ENCODE results near the gene SORL1. TPM values are rescaled to one million over a fixed set of nuclear protein-coding genes. Genes with fewer than 3 reads are reported as not detected.

Gene SORL1
- total RNA-seq, 1 experiment from 2014 or later = 197 TPM

GRCh38 chr11:121595717-121596161, 143.6 kb downstream of the SORL1 start:
- DNase-seq = no peak
- Histone ChIP-seq H3K9me2 (replicated peaks; ENCODE audit: insufficient read depth, low read length) (no peaks in the 10 kb centered on the region), H3K4me1 (ENCODE audit: low read length) (peaks cover 14% of the 10 kb centered on the region), H4K20me1 (ENCODE audit: insufficient read depth, low read depth, low read length) (peaks cover 5% of the 10 kb centered on the region; the same call in 1 of the 2 replicates), H3K9ac (ENCODE audit: low read length) (no peak overlapping the region), H3K27ac (ENCODE audit: low read length) (no peak overlapping the region), H2AFZ (ENCODE audit: low read length) (no peak overlapping the region), H3K4me2 (ENCODE audit: low read depth, low read length, poor library complexity, severe bottlenecking) (no peak overlapping the region), H3K27me3 (ENCODE audit: low read length) (no peaks in the 10 kb centered on the region), H3K36me3 (ENCODE audit: insufficient read depth, low read length) (peaks cover 60% of the 10 kb centered on the region; the same call in 1 of the 2 replicates), H3K4me3 (ENCODE audit: low read length) (no peak overlapping the region), H3K79me2 (ENCODE audit: low read length) (peaks cover 67% of the 10 kb centered on the region), H3K9me3 (ENCODE audit: low read length) (no peaks in the 10 kb centered on the region)

- no peak overlapping the region for H3K27ac ChIP-seq (ENCODE audit: low read length)
- H3K4me3 ChIP-seq (ENCODE audit: low read length) = no peak overlapping the region
- no peaks in the 10 kb centered on the region for H3K9me2 ChIP-seq (replicated peaks; ENCODE audit: insufficient read depth, low read length)
- DNase-seq = no peak
- peaks cover 65% of the 10 kb centered on the region for H3K79me2 ChIP-seq (ENCODE audit: low read length)
- no peaks in the 10 kb centered on the region for H3K27me3 ChIP-seq (ENCODE audit: low read length)
- no peak overlapping the region for H3K9ac ChIP-seq (ENCODE audit: low read length)
- H3K4me1 ChIP-seq (ENCODE audit: low read length) = peaks cover 6% of the 10 kb centered on the region
- no peaks in the 10 kb centered on the region for H3K9me3 ChIP-seq (ENCODE audit: low read length)
- no peak overlapping the region for H3K4me2 ChIP-seq (ENCODE audit: low read depth, low read length, poor library complexity, severe bottlenecking)
- peaks cover 5% of the 10 kb centered on the region; the same call in 1 of the 2 replicates for H4K20me1 ChIP-seq (ENCODE audit: insufficient read depth, low read depth, low read length)
- H2AFZ ChIP-seq (ENCODE audit: low read length) = no peak overlapping the region
- peaks cover 57% of the 10 kb centered on the region; the same call in 1 of the 2 replicates for H3K36me3 ChIP-seq (ENCODE audit: insufficient read depth, low read length)
Observed at GRCh38 chr11:121596195-121597155, 144.4 kb downstream of the SORL1 start.

- Histone ChIP-seq H4K20me1 (ENCODE audit: insufficient read depth, low read depth, low read length) (peaks cover 13% of the 10 kb centered on the region; the same call in 1 of the 2 replicates), H3K9ac (ENCODE audit: low read length) (no peak overlapping the region), H3K27ac (ENCODE audit: low read length) (no peak overlapping the region), H3K36me3 (ENCODE audit: insufficient read depth, low read length) (peaks cover 31% of the 10 kb centered on the region), H3K9me2 (replicated peaks; ENCODE audit: insufficient read depth, low read length) (no peaks in the 10 kb centered on the region), H3K4me1 (ENCODE audit: low read length) (no peaks in the 10 kb centered on the region), H3K4me3 (ENCODE audit: low read length) (no peak overlapping the region), H3K79me2 (ENCODE audit: low read length) (peaks cover 19% of the 10 kb centered on the region), H3K27me3 (ENCODE audit: low read length) (no peaks in the 10 kb centered on the region), H3K9me3 (ENCODE audit: low read length) (no peaks in the 10 kb centered on the region), H2AFZ (ENCODE audit: low read length) (no peak overlapping the region), H3K4me2 (ENCODE audit: low read depth, low read length, poor library complexity, severe bottlenecking) (no peak overlapping the region)
- no peak for DNase-seq
Observed at GRCh38 chr11:121603316-121603715, 151.2 kb downstream of the SORL1 start.

- no peak overlapping the region for H3K27ac ChIP-seq (ENCODE audit: low read length)
- no peak overlapping the region for H3K9ac ChIP-seq (ENCODE audit: low read length)
- no peak overlapping the region for H3K4me3 ChIP-seq (ENCODE audit: low read length)
- H2AFZ ChIP-seq (ENCODE audit: low read length) = no peak overlapping the region
- H3K4me2 ChIP-seq (ENCODE audit: low read depth, low read length, poor library complexity, severe bottlenecking) = no peak overlapping the region
- H3K9me2 ChIP-seq (replicated peaks; ENCODE audit: insufficient read depth, low read length) = no peaks in the 10 kb centered on the region
- H4K20me1 ChIP-seq (ENCODE audit: insufficient read depth, low read depth, low read length) = peaks cover 13% of the 10 kb centered on the region; the same call in 1 of the 2 replicates
- peaks cover 14% of the 10 kb centered on the region for H3K79me2 ChIP-seq (ENCODE audit: low read length)
- H3K36me3 ChIP-seq (ENCODE audit: insufficient read depth, low read length) = peaks cover 38% of the 10 kb centered on the region
- H3K27me3 ChIP-seq (ENCODE audit: low read length) = no peaks in the 10 kb centered on the region
- H3K9me3 ChIP-seq (ENCODE audit: low read length) = no peaks in the 10 kb centered on the region
- no peak for DNase-seq
- H3K4me1 ChIP-seq (ENCODE audit: low read length) = no peaks in the 10 kb centered on the region
Observed at GRCh38 chr11:121604152-121604551, 152.0 kb downstream of the SORL1 start.

- Histone ChIP-seq H3K27me3 (ENCODE audit: low read length) (no peaks in the 10 kb centered on the region), H4K20me1 (ENCODE audit: insufficient read depth, low read depth, low read length) (peaks cover 7% of the 10 kb centered on the region; the same call in 1 of the 2 replicates)
Observed at GRCh38 chr11:121606354-121606753, 154.2 kb downstream of the SORL1 start.

GRCh38 chr11:121607341-121607740, 155.2 kb downstream of the SORL1 start:
- Histone ChIP-seq H3K9me2 (replicated peaks; ENCODE audit: insufficient read depth, low read length) (no peaks in the 10 kb centered on the region), H2AFZ (ENCODE audit: low read length) (no peak overlapping the region), H3K27ac (ENCODE audit: low read length) (no peak overlapping the region), H3K27me3 (ENCODE audit: low read length) (no peaks in the 10 kb centered on the region), H3K79me2 (ENCODE audit: low read length) (peaks cover 4% of the 10 kb centered on the region; the same call in 1 of the 2 replicates), H3K9ac (ENCODE audit: low read length) (no peak overlapping the region), H3K4me1 (ENCODE audit: low read length) (no peaks in the 10 kb centered on the region), H3K36me3 (ENCODE audit: insufficient read depth, low read length) (peaks cover 56% of the 10 kb centered on the region), H3K9me3 (ENCODE audit: low read length) (no peaks in the 10 kb centered on the region), H3K4me3 (ENCODE audit: low read length) (no peak overlapping the region), H3K4me2 (ENCODE audit: low read depth, low read length, poor library complexity, severe bottlenecking) (no peak overlapping the region), H4K20me1 (ENCODE audit: insufficient read depth, low read depth, low read length) (peaks cover 3% of the 10 kb centered on the region; the same call in 1 of the 2 replicates)
- DNase-seq = no peak

More at GRCh38 chr11:121606354-121606753, 154.2 kb downstream of the SORL1 start:
- Histone ChIP-seq H3K4me3 (ENCODE audit: low read length) (no peak overlapping the region), H2AFZ (ENCODE audit: low read length) (no peak overlapping the region), H3K4me1 (ENCODE audit: low read length) (no peaks in the 10 kb centered on the region), H3K27ac (ENCODE audit: low read length) (no peak overlapping the region), H3K9me3 (ENCODE audit: low read length) (no peaks in the 10 kb centered on the region), H3K9ac (ENCODE audit: low read length) (no peak overlapping the region), H3K79me2 (ENCODE audit: low read length) (peaks cover 7% of the 10 kb centered on the region; the same call in 1 of the 2 replicates), H3K4me2 (ENCODE audit: low read depth, low read length, poor library complexity, severe bottlenecking) (no peak overlapping the region), H3K9me2 (replicated peaks; ENCODE audit: insufficient read depth, low read length) (no peaks in the 10 kb centered on the region), H3K36me3 (ENCODE audit: insufficient read depth, low read length) (peaks cover 49% of the 10 kb centered on the region)
- no peak for DNase-seq

GRCh38 chr11:121608545-121609098, 156.5 kb downstream of the SORL1 start:
- no peak overlapping the region for H3K4me2 ChIP-seq (ENCODE audit: low read depth, low read length, poor library complexity, severe bottlenecking)
- no peak overlapping the region for H3K27ac ChIP-seq (ENCODE audit: low read length)
- no peak overlapping the region for H3K4me3 ChIP-seq (ENCODE audit: low read length)
- H3K36me3 ChIP-seq (ENCODE audit: insufficient read depth, low read length) = peaks cover 49% of the 10 kb centered on the region
- H4K20me1 ChIP-seq (ENCODE audit: insufficient read depth, low read depth, low read length) = no peaks in the 10 kb centered on the region
- no peak for DNase-seq
- H3K4me1 ChIP-seq (ENCODE audit: low read length) = no peaks in the 10 kb centered on the region
- H2AFZ ChIP-seq (ENCODE audit: low read length) = no peak overlapping the region
- no peaks in the 10 kb centered on the region for H3K79me2 ChIP-seq (ENCODE audit: low read length)
- no peaks in the 10 kb centered on the region for H3K27me3 ChIP-seq (ENCODE audit: low read length)
- H3K9me2 ChIP-seq (replicated peaks; ENCODE audit: insufficient read depth, low read length) = no peaks in the 10 kb centered on the region
- no peak overlapping the region for H3K9ac ChIP-seq (ENCODE audit: low read length)
- H3K9me3 ChIP-seq (ENCODE audit: low read length) = no peaks in the 10 kb centered on the region

GRCh38 chr11:121610706-121611105, 158.6 kb downstream of the SORL1 start:
- Histone ChIP-seq H2AFZ (ENCODE audit: low read length) (no peak overlapping the region), H3K36me3 (ENCODE audit: insufficient read depth, low read length) (peaks cover 57% of the 10 kb centered on the region), H3K4me3 (ENCODE audit: low read length) (no peak overlapping the region), H3K9me2 (replicated peaks; ENCODE audit: insufficient read depth, low read length) (no peaks in the 10 kb centered on the region), H3K9me3 (ENCODE audit: low read length) (no peaks in the 10 kb centered on the region), H3K4me1 (ENCODE audit: low read length) (no peaks in the 10 kb centered on the region), H3K4me2 (ENCODE audit: low read depth, low read length, poor library complexity, severe bottlenecking) (no peak overlapping the region), H3K27ac (ENCODE audit: low read length) (no peak overlapping the region), H4K20me1 (ENCODE audit: insufficient read depth, low read depth, low read length) (no peaks in the 10 kb centered on the region), H3K9ac (ENCODE audit: low read length) (no peak overlapping the region), H3K79me2 (ENCODE audit: low read length) (no peaks in the 10 kb centered on the region), H3K27me3 (ENCODE audit: low read length) (no peaks in the 10 kb centered on the region)
- DNase-seq = no peak

All from Karpas-422 (cell line).